ENCODE results near the gene MSGN1. TPM values are rescaled to one million over a fixed set of nuclear protein-coding genes. Genes with fewer than 3 reads are reported as not detected.

The MSGN1 gene
- not detected in 2 replicates for polyA plus RNA-seq (2012; rRNA removed)
- not detected in 2 replicates for polyA plus RNA-seq (2012; cell fraction: cytosol; rRNA removed)
- not detected in 2 replicates for polyA plus RNA-seq (2012; cell fraction: nucleus; rRNA removed)

GRCh38 chr2:17816396-17817245, at the start of gene MSGN1:
TSS of gene MSGN1 (plus strand) at chr2:17816460. CDS start at chr2:17816519, 59 bp downstream.
- TF ChIP-seq IRF3 (IDR thresholded peaks at IDR 0.05; ENCODE audit: low read depth, low read length) (no peak), PBX3 (IDR thresholded peaks at IDR 0.05) (no peak), MXI1 (IDR thresholded peaks at IDR 0.05; ENCODE audit: low read depth, low read length) (no peak), TAF1 (IDR thresholded peaks at IDR 0.05; ENCODE audit: borderline replicate concordance, low read depth, low read length) (no peak), TCF12 (IDR thresholded peaks at IDR 0.05) (no peak), RCOR1 (IDR thresholded peaks at IDR 0.05; ENCODE audit: low read length) (no peak), SIN3A (IDR thresholded peaks at IDR 0.05; ENCODE audit: borderline replicate concordance, low read depth, low read length) (no peak), FOXJ3 (CRISPR knock-in tag; IDR thresholded peaks at IDR 0.05) (no peak), POLR2AphosphoS5 (IDR thresholded peaks at IDR 0.05; ENCODE audit: low read depth, low read length) (no peak), RXRA (IDR thresholded peaks at IDR 0.05; ENCODE audit: borderline replicate concordance, low read depth) (no peak), CTCF (IDR thresholded peaks at IDR 0.05) (no peak), FOXM1 (IDR thresholded peaks at IDR 0.05; ENCODE audit: low read depth) (no peak)
- Histone ChIP-seq H3F3A (replicated peaks; ENCODE audit: insufficient read depth) (no peaks in the 10 kb centered on the region), H3K9me3 (no peaks in the 10 kb centered on the region), H3K79me2 (ENCODE audit: insufficient read depth) (no peaks in the 10 kb centered on the region), H4K20me1 (ENCODE audit: insufficient read depth) (no peaks in the 10 kb centered on the region), H3K27me3 (ENCODE audit: insufficient read depth) (no peaks in the 10 kb centered on the region), H3K36me3 (replicated peaks in 1 of 2; ENCODE audit: control insufficient read depth in 1 of 2, insufficient read depth in 2 of 2, low read length in 1 of 2) (no peaks in the 10 kb centered on the region), H3K9ac (no peak within 1 kb of the TSS), H3K4me3 (ENCODE audit: low read depth in 2 of 2, low read length in 1 of 2) (no peak within 1 kb of the TSS), H2AFZ (ENCODE audit: low read depth) (no peak within 1 kb of the TSS), H3K4me1 (ENCODE audit: control insufficient read depth in 1 of 2, insufficient read depth in 2 of 2, low read depth in 1 of 2, low read length in 1 of 2) (peaks cover 0 to 3% of the 10 kb centered on the region in 2 experiments; a peak in 2 of 4 replicates), H3K9me2 (no peaks in the 10 kb centered on the region), H3K27ac (ENCODE audit: low read depth in 2 of 2, low read length in 1 of 2) (no peak within 1 kb of the TSS), H3K4me2 (no peak within 1 kb of the TSS)
- DNase-seq, result no peak
- ChIA-PET POLR2A (no interaction called here), CTCF (interaction anchor here (1.2 to 4.4 kb wide), 4 partner anchors 13 to 97 kb away, joined by 3 to 21 read pairs (median 6); partner anchors contain the start of genes GEN1 and SMC6)
- 83% methylated on average over 26 of the region's 26 CpGs for WGBS (ENCODE audit: low lambda C conversion rate)

Measured in SK-N-SH (cell line).